ENCODE results near the gene SLC9A3.

The SLC9A3 gene

DNA sequence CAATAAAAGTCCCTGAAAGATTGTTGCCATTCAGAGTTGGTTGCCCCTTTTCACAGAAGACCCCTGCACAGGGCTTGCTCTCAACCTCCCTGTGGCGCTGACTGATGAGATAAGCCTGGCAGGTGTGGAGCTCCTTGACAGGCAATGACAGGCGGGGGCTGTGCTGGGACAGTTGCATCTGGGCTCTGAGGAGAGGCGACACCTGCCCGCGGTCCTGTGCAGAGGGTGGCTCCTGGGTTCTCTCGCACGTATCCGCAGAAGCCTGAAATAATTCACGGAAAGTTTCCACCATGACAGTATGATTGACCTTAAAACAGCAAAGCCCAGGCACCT, 101.0 kb downstream of the SLC9A3 start:
- DNase-seq (ENCODE audit: low read depth): no peak
- no peak for TF ChIP-seq CTCF (IDR thresholded peaks at IDR 0.05; ENCODE audit: control insufficient read depth, insufficient read depth, low read depth, low read length, missing control alignments)
- H3K4me3 ChIP-seq (ENCODE audit: control insufficient read depth, low read depth, low read length): no peak overlapping the region

- no peak for DNase-seq (ENCODE audit: low read depth)
- TF ChIP-seq CTCF (IDR thresholded peaks at IDR 0.05; ENCODE audit: control insufficient read depth, insufficient read depth, low read depth, low read length, missing control alignments): no peak
- no peak overlapping the region for H3K4me3 ChIP-seq (ENCODE audit: control insufficient read depth, low read depth, low read length)
Measured at GRCh38 chr5:422323-423232, 101.7 kb downstream of the SLC9A3 start.

DNA sequence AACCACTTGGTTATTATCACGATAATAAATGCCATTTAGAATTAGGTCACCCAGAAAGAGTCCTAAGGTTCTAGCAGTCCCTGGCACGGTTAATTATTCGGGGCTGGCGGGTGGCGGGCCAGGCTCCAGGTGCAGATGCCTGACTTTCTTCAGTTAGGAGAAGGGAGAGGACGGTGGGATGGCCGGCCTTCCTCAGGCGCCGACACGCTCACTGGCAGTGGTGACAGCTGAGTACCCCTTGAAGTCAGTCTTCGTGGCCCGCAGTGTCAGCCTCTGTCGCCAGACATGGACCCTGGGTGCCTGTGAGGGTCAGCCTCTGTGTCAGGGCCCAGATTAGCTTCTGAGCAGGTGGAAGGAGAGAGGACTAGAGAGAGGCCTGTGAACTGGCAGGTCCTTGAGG, 102.3 kb downstream of the SLC9A3 start:
- no peak for TF ChIP-seq CTCF (IDR thresholded peaks at IDR 0.05; ENCODE audit: control insufficient read depth, insufficient read depth, low read depth, low read length, missing control alignments)
- DNase-seq (ENCODE audit: low read depth): no peak
- no peak overlapping the region for H3K4me3 ChIP-seq (ENCODE audit: control insufficient read depth, low read depth, low read length)

DNA sequence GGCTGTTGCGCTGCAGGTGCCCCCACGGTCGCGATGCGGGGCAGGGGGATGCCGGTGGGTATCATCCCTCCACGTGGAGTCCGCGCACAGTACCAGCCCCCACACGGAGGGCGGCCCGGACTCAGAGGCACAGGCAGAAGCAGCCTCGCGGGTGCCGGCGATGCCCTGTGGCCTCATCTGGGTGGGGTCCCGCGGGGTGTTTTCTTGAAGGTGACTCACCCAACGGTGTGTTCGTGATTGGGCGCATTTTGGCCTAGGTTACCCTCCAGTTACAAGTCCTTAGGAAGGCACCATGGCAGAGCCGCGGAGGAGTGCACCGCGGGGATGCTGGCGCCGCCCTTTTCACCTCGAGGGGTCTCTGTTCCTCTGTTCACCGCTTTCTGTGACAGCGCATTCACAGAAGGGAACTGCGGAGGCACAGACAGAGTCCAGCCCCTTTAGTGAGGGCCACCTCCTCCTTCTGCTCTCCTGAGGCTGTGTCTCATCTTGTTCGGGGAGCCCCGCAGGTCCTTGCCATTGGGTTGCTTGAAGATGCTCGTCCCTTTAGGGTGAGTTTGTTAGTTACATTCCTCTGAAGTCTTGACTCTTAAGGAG, 102.9 kb downstream of the SLC9A3 start:
- no peak for DNase-seq (ENCODE audit: low read depth)
- no peak overlapping the region for H3K4me3 ChIP-seq (ENCODE audit: control insufficient read depth, low read depth, low read length)
- no peak for TF ChIP-seq CTCF (IDR thresholded peaks at IDR 0.05; ENCODE audit: control insufficient read depth, insufficient read depth, low read depth, low read length, missing control alignments)

DNA sequence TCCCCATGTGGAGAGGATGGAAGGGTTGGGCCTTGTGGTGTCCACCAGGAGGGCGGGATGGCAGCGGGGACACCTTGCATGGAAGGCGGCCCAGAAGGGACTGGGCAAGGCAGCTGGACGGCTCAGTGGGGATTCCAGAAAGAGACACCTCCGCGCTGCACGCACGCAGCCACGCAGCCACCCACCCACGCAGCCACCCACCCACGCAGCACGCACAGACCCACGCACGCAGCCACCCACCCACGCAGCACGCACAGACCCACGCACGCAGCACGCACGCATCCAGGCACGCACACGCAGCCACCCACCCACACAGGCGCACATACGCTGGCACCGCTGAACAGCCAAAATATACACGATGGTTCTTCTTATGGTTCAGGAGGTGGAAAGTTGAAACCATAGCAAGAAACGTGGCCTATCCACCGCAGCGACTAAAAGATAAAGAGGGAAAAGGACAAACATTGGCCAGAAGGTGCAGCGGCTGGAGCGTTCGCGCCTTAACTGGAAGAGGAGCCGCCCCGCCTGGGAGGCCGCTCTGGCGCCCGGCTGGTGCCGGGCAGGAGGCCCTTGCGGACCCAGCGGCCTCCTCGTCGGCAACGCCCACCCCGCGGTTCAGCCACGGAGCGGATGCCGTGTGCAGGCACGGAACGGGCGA, 103.5 kb downstream of the SLC9A3 start:
- TF ChIP-seq CTCF (IDR thresholded peaks at IDR 0.05; ENCODE audit: control insufficient read depth, insufficient read depth, low read depth, low read length, missing control alignments): no peak
- no peak overlapping the region for H3K4me3 ChIP-seq (ENCODE audit: control insufficient read depth, low read depth, low read length)
- DNase-seq (ENCODE audit: low read depth): no peak

All from AG09309 (cell line).